ENCODE results near the gene ADAM8.
"Not testable (repeated sequence)": the region's sequence is repeated elsewhere in the genome, so short reads cannot be mapped to it uniquely, and the experiment has no call there.

The ADAM8 gene

DNA sequence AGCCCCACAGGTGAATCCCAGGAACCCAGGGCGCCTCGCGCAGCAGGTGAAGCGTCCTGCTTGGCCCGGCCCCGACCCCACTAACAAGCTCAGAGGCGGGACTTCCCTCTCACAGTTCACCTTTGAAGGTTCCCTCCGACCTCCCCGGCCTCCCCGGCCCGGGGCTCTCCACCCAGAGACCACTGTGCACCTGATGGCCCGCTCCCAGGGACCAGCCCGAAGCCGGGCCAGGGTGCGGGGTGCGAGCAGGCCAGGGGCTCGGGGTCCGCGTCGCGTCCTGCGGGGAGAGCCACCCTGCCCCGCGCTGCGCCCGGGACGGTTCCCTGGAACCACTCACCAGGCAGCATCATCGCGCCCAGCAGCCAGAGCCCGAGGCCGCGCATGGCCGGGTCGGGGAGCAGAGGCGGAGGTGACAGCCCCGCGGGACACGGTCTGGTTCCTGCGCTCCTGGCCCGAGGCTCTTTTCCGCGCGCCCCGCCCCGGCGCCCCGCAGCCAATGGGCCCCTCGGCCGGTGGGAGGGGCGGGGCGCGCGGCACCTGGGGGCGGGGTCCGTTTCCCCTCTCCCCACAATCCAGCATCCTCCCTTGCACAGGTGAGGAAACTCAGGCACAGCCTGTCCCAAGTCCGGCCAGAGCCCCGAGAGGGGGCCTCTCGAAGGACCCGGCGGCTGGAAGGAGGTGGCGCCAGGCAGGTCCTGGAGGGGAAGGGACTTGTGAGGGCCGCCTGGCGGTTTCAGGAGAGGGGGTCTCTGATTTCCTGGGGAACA lies at the start of gene ADAM8:
ADAM8 (minus strand) TSS at position 434 of the 767 bp plus-strand sequence; CDS start at position 383, 51 bp downstream.
- no peak for DNase-seq

DNA sequence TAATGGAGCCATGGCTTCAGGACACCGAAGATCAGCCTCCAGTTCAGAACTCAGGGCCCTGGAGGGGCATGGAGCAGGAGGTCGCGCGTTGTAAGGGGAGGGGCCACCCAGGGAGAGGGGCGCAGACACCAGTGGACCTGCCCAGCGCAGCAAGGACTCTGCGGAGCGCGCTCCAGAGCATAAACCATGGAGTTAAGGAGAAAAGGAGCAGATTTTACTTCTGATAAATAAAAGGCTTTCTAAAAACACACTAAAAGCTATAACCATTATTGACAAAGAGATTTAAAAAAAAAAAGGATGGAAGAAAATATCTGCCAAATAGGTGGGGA lies 49.5 kb upstream of the ADAM8 start:
- no peak for DNase-seq

DNA sequence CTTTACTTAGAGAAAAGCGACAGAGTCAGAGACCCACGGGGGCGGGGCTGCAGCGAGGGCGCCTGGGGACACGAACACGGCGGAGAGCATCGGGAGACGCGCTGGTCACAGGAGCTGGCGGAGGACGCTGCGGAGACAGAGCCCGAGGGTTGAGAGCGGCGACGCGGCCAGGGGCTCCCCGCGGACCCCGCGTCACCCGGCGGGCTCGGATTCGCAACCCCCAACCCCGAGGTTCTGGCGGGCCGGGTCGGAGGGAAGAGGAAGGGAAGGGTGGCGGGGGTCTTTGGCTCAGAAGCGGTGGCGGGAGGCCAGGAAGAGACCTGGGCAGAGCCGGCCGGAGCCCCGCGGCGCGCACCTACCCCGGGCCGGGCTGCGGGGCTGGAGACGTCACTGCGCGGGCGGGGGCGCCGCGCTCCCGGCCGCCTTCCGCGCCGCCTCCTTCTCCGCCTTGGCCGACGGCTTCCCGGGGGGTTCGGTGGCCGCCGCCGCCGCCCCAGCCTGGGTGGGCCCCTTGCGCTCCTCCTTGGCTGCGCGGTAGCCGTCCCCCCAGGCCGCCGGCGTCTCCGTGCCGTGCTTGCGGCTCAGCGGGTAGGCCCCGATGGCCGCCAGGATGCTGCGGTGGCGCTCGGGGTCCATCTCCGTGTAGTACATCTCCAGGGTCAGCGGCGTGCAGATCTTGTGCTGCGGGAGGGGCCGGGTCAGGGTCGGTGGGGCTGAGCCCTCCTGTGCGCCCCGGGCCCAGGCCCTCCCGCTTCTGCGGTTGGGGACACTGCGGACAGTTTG lies 49.0 kb upstream of the ADAM8 start:
- no peak for DNase-seq

DNA sequence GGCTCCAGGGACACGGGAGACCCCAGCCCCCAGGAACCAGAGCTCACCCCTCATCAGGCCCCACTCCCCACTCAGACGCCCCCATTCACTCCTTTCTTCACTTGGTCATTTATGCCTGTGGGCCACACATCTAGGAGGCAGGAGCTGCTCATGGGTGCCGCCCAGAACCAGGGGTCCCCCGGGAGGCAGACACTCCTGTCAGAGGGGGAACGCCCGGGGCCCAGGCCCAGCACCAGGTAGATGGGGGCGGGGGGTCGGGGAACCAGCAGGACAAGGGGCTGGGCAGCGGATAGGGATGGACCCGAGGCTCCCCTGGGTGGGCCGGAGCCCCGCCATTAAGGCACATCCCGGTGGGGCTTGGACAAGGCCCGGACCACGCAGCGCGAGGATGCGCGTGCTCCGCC lies 48.2 kb upstream of the ADAM8 start:
- DNase-seq, result no peak

DNA sequence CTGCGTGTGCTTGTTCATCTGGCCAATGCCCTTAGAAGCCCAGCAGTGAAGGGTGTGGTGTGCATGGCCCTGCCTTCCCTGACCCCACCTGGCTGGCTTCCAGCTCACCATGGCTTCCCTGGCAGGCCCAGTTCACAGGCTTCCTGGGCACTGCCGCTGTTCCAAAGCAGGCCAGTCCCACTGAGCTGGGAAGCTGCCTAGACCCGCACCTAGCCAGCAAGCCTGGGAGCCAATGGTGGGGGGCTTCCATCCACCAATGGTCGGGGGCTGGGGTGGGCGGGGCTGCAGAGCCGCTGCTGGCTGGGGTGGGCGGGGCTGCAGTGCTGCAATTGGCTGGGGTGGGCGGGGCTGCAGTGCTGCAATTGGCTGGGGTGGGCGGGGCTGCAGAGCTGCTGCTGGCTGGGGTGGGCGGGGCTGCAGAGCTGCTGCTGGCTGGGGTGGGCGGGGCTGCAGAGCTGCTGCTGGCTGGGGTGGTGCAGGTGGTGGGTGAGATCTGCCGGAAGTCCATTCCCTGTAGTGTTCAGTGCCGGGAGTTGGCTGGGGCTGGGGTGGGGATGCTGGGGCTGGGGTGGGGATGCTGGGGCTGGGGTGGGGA lies 47.6 kb upstream of the ADAM8 start:
- DNase-seq, result no peak

DNA sequence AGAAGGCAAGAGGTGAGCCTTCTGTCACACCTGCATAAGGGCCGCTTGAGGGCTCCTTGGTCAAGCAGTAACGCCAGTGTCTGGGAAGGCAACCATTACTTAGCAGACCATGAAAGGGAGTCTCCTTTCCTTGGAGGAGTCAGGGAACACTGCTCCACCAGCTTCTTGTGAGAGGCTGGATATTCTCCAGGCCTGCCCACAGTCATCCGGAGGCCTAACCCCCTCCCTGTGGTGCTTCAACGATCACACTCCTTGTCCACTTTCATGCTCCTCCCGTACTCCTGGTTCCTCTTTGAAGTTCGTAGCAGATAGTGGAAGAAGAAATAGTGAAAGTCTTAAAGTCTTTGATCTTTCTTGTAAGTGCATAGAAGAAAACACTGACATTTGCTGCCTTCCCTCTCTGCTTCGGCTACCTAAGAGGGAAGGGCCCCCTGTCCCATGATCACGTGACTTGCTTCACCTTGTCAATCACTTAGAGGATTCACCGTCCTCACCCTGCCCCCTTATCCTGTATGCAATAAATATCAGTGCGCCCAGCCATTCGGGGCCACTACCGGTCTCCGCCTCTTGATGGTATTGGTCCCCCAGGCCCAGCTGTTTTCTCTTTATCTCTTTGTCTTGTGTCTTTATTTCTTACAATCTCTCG lies 45.5 kb upstream of the ADAM8 start:
- DNase-seq, result not testable (repeated sequence)

DNA sequence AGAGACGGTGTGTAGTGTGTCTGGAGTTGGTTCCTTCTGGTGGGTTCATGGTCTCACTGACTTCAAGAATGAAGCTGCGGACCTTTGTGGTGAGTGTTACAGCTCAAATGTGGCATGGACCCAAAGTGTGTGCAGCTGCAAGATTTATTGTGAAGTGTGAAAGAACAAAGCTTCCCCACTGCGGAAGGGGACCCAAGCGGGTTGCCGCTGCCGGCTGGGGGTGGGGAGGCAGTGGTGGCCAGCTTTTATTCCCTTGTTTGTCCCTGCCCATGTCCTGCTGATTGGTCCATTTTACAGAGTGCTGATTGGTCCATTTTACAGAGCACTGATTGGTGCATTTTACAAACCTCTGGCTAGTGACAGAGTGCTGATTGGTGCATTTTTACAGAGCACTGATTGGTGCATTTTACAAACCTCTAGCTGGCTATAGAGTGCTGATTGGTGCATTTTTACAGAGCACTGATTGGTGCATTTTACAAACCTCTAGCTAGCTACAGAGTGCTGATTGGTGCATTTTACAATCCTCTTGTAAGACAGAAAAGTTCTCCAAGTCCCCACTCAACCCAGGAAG lies 44.3 kb upstream of the ADAM8 start:
- not testable (repeated sequence) for DNase-seq

DNA sequence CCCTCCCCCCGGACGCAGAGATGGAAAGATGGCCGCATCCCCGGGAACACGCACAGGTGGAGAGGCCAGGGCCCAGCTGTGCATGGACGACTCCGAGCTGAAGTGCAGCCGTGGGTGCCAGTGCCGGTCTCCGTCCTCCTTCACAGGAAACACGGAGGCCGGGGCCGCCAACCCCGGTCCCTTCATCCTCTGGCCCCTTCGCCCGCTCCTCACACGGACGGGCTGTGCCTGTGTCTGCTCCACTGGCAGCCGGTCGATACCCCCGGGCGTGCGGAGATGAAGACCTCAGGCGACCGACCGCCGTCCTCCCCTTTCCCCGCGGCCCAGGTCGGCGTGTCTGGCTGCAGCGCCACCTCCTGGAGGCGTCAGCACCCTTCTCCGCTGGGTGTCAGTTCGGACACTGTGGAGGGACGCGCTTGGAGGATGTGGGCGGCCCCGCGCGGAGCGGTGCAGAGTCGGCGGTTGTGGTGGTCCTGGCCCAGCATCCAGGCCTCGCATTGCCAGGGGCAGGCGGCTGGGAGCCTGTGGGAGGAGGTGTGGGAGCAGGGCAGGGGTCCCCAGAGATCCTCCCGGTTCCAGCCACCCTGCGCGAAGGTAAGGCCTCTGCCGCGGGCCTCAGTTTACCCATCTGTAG lies 41.9 kb upstream of the ADAM8 start:
- no peak for DNase-seq

DNA sequence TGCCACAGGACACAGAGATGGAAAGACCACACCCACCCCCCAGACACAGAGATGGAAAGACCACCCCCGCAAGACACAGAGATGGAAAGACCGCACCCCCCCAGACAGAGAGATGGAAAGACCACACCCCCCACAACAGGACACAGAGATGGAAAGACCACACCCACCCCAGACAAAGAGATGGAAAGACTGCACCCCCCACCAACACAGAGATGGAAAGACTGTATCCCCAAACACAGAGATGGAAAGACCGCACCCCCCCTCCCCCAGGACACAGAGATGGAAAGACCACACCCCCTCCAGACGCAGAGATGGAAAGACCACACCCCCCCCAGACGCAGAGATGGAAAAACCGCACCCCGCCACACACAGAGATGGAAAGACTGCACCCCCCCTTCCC lies 40.1 kb upstream of the ADAM8 start:
- DNase-seq, result no peak

DNA sequence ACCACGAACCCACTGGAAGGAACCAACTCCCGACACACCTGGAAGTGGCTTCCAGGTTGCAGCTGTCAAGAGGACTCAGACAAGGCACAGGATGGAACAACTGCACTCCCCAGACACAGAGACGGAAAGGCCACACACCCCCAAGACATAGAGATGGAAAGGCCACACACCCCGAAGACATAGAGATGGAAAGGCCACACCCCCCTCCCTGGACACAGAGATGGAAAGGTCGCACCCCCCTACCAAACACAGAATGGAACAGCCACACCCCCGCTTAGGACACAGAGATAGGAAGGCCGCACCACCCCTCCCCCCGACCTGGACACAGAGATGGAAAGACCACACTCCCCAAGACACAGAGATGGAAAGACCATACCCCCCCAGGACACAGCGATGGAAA lies 39.6 kb upstream of the ADAM8 start:
- DNase-seq, result no peak

DNA sequence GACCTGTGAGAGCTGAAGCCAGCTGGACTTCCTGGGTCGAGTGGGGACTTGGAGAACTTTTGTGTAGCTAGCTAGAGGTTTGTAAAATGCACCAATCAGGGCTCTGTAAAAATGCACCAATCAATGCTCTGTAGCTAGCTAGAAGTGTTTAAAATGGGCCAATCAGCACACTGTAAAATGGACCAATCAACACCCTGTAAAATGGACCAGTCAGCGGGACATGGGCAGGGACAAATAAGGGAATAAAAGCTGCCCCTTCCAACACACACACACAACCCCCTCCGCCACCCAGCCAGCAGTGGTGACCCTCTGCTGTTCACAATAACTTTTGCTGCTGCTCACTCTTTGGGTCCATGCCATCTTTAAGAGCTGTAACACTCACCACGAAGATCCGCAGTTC lies 39.2 kb upstream of the ADAM8 start:
- DNase-seq, result no peak

DNA sequence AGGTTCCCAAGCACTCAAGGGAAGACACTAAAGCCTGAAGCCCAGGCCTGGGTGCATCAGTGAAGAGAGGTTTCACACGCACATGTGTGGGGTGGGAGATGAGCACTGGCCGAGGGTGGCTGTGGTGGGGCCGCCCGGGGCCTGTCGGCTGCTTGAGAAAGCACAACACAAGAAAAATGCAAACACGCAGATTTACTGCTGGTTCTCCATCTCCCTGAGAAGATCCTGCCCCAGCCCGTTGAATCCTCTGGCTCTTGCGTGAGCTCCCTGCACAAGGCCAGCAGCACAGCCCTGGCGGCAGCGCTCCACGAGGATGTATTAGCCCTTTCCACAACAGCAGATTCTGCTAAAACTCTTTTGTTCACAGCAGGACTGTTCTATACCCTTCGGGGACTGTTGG lies 38.2 kb upstream of the ADAM8 start:
- DNase-seq, result no peak

DNA sequence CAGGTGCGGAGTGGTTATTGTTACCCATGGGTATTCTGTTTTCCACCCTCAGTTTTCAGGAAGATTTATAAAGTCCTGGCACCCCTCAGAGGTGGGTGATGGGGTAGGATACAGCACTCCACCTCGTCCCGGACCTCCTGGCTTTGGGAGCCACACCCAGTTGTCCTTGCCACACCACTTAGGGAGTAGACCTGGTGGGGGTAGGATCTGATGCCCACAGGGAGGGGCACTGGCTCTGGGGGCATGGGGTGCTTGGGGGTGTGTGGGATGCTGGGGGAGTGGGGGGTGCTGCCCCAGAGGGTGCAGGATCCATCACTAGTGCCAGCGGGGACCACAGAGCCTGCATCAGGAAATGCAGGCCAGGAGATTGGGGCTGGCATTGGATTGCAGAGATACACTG lies 36.5 kb upstream of the ADAM8 start:
- DNase-seq, result no peak

DNA sequence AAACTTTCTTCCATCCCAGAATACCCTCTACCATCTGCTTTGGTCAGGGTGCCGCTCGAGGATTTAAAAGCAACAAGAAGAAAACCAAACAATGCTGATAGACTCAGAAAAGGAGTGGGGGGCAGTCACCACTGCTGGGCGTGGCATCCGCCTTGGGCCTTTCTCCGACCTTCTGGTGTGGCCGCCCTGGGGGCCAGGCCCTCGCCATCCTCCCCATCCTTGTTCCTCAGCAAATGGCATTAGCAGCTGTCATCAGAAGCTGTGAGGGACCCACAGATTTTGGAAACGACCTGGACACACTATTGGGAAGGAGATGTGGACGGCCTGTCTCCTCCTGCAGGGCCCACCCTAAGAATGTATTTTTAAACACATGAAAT lies 36.1 kb upstream of the ADAM8 start:
- DNase-seq, result no peak

DNA sequence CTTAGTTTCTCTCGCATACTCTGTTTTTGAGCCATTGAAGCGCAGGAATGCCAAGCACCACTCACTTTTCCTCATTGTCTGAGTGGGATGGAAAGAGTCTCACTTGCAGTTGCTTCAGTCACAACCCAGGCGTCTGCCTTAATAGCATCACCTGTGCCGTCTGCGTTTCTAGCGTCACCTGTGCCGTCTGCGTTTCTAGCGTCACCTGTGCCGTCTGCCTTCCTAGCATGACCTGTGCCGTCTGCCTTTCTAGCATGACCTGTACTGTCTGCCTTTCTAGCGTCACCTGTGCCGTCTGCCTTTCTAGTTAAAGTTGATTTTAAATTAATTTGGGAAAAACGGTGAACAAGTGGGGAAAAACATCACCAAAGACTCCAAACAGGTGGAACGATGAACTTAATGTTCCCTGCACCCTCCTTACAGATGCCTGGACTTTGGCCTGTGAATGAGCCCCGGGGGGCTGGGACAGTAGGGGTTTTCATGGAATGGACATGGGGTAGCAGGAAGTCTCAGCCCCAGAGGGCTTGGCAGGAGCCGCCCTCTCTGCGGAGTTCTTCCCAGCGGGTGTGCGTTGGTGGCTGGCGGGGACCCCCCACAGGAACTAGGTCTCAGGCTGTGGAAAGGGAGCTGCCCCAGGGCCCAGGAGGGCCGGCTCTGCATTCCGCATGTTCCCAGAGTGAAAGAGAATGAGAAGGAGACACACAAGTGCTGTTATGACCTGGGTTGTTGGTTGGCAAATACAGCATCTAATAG lies 35.5 kb upstream of the ADAM8 start:
- no peak for DNase-seq

DNA sequence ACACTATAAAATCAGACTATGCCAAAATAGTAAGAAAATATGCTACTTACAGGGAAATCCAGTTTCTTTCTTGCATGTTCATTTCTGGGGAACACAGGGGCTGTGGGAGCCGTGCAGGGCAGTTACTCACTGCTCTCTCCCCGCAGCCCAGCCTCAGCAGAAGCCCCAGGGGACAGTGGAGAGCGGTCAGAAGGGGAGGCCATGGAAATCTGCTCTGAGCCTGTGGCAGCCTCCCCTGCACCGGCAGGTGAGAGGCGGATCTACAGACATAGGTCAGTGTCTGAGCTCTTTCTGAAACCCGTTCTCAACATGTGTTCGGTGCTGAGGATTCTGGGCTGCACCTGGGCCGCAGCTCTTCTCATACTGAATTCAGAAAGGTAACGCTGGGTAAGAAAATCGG lies 34.9 kb upstream of the ADAM8 start:
- no peak for DNase-seq

DNA sequence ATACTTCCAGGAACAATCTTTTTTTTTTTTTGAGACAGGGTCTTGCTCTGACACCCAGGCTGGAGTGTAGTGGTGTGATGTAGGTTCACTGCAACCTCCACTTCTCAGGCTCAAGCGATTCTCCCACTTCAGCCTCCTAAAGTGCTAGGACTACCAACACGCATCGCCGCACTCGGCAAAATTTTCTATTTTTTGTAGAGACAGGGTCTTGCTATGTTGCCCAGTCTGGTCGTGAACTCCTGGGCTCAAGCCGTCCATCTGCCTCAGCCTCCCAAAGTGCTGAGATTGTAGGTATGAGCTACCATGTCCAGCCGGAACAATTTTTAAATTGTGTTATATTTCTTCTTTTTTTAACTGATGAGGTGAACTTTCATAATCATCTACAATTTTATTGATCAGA lies 34.1 kb upstream of the ADAM8 start:
- no peak for DNase-seq

DNA sequence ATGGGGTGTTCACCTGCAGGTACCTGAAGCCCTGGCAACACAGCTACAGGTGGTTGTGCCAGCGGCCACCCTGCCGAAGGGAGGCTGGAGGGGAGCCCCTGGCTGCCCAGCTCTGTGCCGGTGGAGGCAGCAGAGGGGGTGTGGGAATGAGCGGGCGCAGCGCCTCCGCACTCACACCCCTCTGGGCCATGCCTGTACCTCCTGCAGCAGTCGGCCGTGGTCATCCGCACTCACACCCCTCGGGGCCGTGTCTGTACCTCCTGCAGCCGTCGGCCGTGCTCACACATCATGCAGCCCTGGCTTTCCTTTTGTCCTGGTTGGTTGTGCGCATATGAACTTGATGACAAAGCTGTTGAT lies 33.7 kb upstream of the ADAM8 start:
- DNase-seq, result no peak

DNA sequence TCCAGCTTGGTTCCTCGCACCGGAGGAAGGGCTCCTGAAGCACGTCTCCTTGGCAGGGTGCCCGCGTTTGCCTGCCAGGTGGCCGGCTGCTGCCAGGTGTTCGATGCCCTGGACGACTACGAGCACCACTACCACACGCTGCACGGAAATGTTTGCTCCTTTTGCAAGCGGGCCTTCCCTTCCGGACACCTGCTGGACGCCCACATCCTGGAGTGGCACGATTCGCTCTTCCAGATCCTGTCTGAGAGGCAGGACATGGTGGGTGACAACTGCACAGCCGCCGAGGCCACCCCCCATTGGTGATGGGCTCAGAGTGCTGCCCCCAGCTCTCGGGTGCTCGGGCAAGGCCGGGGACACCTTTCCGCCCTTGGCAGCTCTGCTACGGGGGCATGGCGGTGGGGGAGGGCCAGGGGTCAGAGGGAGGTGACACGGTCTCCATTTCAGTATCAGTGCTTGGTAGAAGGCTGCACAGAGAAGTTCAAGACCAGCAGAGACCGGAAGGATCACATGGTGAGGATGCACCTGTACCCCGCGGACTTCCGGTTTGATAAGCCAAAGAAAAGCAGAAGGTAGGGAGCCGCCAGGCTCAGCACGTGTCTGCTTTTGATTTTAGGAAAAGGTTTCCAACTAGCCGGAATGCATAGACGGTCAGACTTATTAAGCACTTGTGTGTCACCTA lies 33.2 kb upstream of the ADAM8 start:
- no peak for DNase-seq

DNA sequence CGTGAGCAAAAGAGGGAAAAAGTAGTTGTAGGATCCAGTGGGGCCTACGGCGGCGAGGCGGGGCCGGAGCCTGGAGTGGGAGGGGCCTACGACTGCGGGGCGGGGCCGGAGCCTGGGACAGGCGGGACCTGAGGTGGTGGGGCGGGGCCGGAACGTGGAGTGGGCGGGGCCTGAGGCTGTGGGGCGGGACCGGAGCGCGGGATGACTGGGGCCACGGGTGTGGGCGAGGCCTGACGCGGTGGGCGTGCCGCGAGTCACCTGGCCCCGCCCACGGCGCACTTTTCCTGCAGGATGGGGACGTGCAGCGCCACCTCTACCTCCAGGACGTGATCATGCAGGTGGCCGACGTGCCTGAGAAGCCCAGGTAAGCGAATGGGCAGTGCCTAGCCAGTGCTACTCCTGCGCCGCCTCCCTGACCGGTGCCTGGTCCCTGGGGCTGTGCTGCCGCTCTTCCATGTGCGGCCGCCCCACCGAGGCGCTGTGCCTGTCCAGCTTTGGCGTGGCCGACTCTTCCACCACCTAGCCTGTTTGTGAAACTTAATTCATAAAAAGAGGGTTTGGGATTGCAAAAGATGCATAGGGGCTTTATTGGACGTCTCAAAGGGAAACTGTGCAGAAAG lies 32.5 kb upstream of the ADAM8 start:
- DNase-seq, result peak; percentile 23 to 61
